GM10266 (cell line): ENCODE results near the gene PUM2.

ENCODE experiments used
- DNase-seq: peaks from one replicate; pipeline ENCODE4 v3.0.0; 2012; ENCODE audit errors: extremely low spot score
- TF ChIP-seq, protein P1 (sequence below): IDR thresholded peaks from 2 replicates; pipeline ENCODE4 v1.5.1; 2012; ENCODE audit warnings: mild to moderate bottlenecking, low read depth; ENCODE audit not compliant: control insufficient read depth, insufficient read depth; ENCODE audit errors: missing control alignments

The PUM2 gene

DNA sequence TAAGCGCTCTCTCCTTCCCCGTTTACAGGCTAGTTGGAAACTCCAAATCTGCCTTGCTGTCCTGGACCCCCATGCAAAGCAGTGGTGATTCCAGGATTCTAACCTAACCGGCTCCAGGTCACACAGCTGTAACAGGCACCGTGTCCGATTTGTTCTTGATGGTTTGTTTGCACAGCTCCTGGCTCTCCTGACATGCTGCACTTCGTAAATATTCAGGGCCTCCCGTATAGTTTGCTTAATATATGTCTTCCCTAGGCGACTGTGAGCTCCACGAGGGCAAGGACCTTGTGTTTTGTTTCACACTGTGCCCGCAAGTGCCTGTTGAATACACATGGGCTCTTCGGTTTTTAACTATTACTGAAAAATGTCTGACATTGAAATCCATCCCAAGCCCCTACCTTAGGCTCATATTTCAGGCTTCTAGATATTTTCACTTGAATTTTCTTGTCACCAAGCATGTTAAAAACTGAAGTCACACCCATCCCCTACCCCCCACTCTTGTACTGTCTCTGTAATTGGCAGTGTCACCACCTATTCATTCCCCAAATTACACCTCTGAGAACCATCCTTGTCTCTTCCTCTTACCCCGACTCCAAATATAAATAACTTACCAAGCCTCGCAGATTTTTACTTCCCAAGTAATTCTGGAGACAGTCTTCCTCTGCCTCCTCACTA lies 1.0 kb upstream of the PUM2 start:
- TF ChIP-seq, protein P1, sequence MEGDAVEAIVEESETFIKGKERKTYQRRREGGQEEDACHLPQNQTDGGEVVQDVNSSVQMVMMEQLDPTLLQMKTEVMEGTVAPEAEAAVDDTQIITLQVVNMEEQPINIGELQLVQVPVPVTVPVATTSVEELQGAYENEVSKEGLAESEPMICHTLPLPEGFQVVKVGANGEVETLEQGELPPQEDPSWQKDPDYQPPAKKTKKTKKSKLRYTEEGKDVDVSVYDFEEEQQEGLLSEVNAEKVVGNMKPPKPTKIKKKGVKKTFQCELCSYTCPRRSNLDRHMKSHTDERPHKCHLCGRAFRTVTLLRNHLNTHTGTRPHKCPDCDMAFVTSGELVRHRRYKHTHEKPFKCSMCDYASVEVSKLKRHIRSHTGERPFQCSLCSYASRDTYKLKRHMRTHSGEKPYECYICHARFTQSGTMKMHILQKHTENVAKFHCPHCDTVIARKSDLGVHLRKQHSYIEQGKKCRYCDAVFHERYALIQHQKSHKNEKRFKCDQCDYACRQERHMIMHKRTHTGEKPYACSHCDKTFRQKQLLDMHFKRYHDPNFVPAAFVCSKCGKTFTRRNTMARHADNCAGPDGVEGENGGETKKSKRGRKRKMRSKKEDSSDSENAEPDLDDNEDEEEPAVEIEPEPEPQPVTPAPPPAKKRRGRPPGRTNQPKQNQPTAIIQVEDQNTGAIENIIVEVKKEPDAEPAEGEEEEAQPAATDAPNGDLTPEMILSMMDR = no peak
- DNase-seq = no peak

- TF ChIP-seq, protein P1 = no peak
- peak; percentile 63 for DNase-seq
These were observed 467 bp downstream of the PUM2 start for GRCh38 chr2:20350041-20350712.

DNA sequence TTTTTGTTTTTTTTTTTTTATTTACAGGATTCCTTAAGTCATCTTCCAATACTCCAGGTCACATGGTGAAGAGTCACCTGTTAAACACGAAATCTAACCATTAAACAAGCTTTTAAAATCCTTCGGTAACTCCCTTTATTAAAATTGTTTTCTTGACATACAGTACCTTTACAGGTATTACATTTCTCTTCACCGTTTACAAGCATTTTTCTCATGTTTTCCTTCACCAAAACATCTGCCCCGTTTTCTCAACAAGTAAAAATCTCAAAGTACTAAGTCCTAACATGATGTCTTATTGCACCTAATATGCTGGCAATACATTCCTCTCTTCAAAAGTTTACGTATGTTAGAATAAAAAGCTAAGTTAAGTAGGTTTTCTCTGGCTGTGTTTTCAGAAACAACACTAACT lies 1.1 kb downstream of the PUM2 start:
- TF ChIP-seq, protein P1 = no peak
- DNase-seq = no peak

GRCh38 chr2:20348542-20348941 lies 2.1 kb downstream of the PUM2 start:
- no peak for DNase-seq
- TF ChIP-seq, protein P1 = no peak

GRCh38 chr2:20346565-20347381 lies 3.9 kb downstream of the PUM2 start:
- no peak for DNase-seq

GRCh38 chr2:20343128-20343527 lies 7.5 kb downstream of the PUM2 start:
- TF ChIP-seq, protein P1 = no peak
- no peak for DNase-seq

More at GRCh38 chr2:20346565-20347381, 3.9 kb downstream of the PUM2 start:
- TF ChIP-seq, protein P1 = no peak
